HG03039 (cell line): ENCODE results near the gene LRRC9.
"Not testable (repeated sequence)": the region's sequence is repeated elsewhere in the genome, so short reads cannot be mapped to it uniquely, and the experiment has no call there.

Source experiments
- ATAC-seq: cut with Tn5 transposase; IDR thresholded peaks from one replicate; pipeline ENCODE4 v1.9.1; 2021; ENCODE audit warnings: mild to moderate bottlenecking, moderate library complexity; ENCODE audit not compliant: unreplicated experiment

Gene LRRC9

DNA sequence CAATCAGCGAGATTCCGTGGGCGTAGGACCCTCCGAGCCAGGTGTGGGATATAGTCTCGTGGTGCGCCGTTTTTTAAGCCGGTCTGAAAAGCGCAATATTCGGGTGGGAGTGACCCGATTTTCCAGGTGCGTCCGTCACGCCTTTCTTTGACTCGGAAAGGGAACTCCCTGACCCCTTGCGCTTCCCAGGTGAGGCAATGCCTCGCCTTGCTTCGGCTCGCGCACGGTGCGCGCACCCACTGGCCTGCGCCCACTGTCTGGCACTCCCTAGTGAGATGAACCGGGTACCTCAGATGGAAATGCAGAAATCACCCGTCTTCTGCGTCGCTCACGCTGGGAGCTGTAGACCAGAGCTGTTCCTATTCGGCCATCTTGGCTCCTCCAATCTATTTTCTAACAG is 32.2 kb downstream of the LRRC9 start:
- ATAC-seq: not testable (repeated sequence)

DNA sequence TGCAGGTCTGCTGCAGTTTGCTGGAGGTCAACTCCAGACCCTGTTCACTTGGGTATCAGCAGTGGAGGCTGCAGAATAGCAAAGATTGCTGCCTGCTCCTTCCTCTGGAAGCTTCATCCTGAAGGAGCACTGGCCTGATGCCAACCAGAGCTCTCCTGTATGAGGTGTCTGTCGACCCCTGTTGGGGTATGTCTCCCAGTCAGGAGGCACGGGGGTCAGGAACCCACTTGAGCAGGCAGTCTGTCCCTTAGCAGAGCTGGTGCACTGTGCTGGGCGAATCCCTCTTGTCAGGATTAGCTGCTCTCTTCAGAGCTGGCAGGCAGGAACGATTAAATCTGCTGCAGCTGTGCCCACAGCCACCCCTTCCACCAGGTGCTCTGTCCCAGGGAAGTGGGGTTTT is 37.9 kb downstream of the LRRC9 start:
- ATAC-seq: not testable (repeated sequence)

DNA sequence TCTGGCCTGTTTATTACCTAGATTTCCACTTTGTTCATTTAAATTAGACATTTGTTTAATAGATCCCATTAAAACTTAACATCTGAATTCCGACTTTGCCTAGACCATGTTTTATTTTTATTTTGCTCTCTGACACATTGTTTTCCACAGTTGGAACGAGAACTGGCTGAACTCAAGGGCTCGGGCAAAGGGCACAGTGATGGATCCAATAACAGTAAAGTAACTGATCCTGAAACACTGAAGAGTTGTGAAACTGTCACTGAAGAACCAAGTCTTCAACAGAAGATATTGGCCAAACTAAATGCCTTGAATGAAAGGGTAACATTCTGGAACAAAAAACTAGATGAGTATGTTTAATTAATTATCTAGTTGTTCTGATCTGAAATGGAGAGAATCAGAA is 39.7 kb downstream of the LRRC9 start:
- no peak for ATAC-seq

DNA sequence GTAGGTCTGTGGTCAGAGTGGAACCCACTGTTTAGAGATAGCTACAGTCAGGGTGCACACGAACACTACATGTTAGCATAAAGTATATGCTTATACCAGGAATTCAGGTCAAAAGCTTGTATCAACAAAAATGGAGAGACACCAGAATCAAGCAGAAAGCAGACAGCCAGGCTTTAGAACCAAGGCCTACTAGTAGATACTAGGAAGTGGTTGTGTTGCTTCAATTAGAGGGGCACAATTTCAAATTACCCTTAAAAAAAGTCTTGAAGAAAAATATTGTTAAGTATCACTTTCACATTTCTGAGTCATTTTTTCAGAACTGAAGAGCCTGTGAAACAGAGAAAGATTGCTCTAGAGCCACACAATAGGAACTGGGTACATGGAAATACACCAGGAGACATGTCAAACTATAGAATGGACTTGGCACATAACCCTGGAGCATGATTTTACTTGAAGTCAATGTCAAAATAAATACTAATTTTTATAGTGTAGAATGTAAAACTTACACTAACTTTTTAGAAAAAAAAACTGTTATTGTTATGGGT is 41.6 kb downstream of the LRRC9 start:
- peak; percentile 40 for ATAC-seq

DNA sequence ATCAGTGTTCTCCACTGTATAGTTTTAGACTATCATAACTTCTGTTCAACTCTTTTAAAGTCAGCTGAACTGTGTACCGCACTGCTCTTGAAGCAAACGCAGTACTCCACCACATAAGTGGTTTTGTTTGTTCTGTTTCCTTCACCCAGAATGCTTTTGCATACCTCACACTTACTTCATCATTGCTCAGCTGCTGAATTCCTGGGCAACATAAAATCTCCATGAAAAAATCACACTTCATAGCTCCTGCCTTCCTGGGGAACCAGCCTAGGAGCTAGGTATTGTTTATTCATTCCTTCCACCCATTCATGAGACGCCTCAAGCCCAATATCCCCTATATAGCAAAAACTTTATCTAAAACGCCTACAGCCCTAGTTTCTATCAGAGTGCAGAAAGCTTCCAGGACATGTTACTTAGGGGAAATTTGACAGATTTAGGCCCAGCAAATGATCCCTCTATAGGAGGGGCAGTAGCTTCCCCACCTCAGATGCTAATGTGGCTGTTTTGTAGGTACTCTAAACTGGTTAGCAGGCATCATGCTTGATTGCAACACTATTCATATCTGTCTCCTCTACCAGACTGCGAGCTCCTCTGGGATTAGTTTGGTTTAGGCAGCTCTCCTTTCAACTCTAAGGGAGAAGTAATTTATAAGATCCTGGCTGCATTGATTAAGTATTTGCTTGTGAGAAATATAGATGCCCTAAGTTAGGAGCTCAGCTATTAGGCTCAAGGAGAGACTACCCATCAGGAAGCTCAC is 44.5 kb downstream of the LRRC9 start:
- ATAC-seq: peak; percentile 17

DNA sequence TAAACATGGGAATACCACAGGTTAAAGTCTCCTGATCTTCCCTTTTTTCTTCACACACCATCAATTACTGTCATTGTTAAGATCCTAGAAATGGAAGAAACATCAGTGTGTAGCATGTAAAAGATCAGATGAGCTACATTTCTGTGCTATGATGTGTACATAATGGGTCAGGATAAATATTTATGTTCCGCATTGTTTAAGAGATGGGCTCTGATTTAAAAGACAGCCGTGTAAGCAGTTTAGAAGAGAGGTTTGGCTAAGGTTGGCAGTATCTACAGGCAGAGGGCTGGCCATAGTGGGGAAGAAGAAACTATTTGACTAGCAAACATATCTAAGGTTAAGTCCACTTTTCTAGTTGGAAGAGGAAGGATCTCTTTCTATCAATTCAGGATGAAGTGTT is 49.4 kb downstream of the LRRC9 start:
- no peak for ATAC-seq

DNA sequence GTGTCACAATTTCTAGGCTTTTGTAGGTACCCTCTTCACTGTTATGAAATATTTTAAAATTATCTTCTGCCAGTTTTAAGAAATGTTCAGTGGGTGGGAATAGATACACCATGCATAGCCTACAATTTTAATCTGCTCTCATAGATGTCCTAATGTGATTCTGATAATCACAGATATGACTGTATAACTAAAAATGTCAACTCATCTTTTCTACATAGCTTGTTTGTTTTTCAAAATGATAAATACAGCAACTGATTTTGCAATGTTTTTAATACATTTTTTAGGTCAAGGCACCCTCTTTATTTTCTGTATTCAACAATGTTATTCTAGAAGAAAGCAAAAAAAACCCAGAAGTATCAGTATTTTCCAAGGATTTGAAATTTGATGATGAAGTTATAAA is 61.6 kb downstream of the LRRC9 start:
- ATAC-seq: no peak

DNA sequence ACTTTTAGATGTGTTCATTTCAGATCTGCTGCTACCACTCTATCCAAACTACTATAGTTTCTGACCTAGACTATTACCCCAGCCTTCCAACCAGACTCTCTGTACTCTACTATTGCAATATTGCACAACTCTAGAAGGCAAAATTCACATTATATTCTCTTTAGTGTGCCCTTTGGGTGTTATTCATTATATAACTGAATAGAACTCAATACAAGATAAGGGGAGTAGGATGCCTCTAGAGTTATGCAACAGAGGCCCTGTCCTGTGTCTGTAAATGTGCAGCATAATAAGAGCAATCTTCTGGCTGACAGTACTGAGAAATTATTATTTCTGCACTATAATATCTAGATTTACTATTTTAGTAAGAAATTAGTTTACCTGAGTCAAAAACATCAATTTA is 63.1 kb downstream of the LRRC9 start:
- no peak for ATAC-seq

DNA sequence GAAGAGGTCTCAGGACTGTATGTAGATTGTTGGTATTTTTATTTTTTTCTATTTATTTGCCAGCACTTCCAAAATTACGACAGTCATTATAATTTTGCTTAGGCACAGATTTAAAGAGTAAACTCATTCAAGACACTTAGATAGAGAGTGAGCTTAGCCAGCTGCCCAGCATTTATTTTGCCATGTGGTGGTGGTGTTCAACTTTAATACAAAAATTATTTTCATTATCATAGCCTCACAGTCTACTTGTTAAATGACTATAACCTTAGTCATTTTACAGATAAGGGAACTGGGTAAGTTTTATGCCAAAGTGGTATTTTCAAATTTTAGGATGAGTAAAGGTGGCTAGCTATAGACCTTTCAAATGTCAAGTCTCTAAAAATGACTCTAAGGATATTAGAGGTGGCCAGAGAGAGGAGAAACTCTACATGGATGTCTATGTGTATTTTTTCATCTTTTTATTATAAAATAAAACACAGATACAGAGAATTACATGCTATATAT is 66.7 kb downstream of the LRRC9 start:
- ATAC-seq: no peak

DNA sequence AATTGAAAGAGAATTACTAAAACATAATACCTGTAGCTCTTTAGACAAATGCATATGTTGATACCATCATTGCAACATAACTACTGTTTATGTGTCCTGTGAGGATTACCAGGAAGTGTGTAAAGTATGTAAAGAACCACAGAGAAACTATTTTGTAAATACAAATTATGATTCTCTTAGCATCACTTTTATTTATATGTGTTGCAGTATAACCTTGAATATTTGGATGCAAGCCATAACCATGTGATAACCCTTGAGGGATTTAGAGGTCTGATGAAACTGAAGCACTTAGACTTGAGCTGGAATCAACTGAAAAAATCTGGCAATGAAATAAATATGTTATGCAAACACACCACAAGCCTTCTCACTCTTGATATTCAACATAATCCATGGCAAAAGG is 77.5 kb downstream of the LRRC9 start:
- no peak for ATAC-seq

DNA sequence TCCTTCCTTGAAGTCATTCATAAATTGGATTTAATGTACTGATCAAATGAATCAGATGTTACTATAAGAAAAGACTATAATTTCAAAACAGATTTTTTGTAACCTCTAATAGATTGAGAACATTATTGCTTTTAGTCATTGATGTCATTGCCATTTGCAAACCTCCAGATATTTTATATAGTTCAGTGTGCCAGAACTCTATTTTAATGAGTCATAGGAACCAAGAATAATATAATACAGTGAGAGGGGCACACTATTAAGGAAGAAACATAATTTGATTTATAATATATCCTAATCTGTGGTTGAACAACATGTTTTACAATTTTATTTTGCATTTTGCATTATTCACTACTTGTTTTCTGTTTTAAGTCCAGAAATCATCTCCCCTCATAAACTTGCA is 78.0 kb downstream of the LRRC9 start:
- no peak for ATAC-seq

DNA sequence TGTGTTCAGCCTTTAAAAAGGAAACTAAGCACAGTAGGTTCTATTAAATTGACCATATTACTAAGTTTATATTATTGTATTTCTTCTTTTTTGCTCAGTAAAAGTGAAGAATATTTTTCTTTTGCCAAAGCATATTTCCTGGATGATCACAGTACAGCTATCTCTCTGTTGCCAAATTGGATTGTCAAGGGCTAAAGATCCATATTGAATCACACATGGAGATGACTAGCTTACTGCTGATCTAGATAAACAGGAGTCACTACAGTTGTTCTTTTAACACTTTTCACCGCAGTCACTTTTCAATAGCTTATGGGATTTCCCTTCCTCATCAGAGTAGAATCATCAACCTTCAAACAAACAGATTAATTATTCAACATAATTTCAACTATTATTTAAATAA is 78.6 kb downstream of the LRRC9 start:
- no peak for ATAC-seq

DNA sequence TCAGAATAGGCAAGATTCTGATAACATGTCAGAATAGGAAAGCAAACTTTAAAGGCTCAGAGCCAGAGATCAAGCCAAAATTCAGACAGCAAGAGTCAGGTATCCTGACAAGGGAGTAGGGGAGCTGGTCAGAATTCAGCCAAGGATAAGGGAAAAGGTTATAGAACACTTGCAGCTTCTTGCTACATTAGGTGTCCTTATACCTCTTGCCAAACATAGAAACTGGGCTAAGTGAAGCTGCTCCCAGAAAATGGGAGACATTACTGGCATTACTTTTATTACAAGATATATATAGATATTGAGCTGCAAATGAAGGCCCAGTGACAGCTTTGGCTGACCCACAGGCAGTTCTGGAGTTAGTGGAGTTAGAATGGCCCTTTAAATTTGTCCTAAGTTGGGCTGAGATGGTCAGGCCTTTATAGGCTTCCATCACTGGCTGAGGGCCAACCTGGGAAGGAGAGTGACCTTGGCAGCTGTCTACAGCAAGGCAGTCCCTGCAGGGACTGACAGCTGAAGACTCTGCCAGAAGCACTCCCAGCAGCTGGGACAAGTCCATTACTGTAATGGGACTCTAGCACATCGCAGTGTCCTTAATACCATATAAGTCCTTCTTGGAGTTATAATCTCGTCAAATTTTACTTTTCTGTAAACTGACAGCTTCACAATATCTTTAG is 83.0 kb downstream of the LRRC9 start:
- no peak for ATAC-seq

DNA sequence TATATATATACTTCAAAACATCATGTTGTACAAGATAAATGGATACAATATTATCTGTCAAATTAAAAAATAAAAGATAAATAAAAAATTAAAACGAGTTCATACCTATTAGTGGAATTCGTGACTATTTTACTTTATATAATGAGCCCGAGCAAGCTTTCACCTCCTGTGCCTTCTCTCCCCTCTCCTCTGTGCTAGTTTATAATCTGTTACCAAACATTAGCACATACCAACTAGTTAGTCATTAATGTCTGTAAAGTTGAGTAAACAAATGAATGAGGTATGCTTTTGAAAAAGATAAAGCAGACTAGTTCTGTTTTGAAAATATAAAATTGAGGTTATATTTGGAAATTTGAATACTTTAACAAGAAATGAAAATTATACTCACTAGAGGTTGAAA is 84.0 kb downstream of the LRRC9 start:
- no peak for ATAC-seq

DNA sequence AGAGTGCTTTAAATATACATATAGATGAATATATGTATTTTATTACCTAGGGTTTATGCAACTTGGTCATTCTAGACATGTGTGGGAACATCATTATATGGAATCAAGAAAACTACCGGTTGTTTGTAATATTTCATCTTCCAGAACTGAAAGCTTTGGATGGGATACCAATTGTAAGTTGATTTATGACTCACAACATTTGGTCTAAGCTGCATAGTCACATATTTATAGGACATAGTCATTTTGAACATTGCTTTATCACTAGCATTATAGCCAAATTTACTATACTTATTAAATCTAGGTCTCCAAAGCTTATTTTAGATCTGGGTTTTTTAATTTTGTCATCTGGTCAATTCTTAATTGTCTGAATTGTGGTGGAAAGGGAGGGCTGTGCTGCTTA is 88.1 kb downstream of the LRRC9 start:
- ATAC-seq: no peak

DNA sequence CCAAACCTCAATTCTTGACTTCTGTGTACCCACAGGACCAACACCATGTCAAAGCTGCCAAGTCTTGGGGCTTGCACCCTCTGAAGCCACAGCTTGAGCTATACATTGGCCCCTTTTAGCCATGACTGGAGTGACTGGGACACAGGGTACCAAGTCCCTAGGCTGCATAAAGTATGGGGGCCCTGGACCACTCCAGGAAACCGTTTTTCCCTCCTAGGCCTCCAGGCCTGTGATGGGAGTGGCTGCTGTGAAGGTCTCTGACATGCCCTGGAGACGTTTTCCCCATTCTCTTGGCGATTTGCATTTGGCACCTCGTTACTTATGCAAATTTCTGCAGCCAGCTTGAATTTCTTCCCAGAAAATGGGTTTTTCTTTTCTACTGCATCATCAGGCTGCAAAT is 90.3 kb downstream of the LRRC9 start:
- ATAC-seq: not testable (repeated sequence)

DNA sequence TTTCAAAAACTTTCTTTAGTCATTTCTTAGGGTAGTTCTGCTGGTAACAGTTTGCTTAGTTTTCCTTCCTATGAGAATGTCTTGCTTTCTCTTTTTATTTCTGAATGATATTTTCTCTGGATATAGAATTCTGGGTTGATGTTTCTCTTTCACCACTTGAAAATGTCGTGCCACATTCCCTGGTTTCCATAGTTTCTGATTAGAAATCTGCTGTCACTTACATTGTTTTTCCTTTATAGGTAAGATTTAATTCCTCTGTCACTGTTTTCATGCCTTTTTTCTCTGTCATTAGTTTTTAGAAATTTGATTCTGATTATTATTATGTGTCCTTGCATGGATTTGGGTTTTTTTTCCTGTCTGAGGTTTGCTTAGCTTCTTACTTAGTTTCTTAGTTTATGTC is 94.5 kb downstream of the LRRC9 start:
- ATAC-seq: no peak

DNA sequence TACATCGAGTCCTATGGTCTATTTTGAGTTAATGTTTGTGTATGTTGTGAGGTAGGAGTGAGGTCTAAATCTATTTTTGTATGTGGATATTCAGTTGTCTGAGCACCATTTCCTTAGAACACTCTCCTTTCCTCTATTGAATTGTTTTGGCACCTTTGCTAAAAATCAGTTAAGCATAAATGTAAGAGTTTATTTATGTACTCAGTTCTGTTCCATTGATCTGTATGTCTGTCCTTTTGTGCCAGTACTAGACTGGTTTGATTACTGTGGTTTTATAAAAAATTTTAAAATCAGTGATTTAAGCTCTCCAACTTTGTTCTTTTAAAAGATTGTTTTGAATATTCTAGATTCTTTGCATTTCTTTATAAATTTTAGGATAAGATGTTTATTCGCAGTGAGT is 101.7 kb downstream of the LRRC9 start:
- no peak for ATAC-seq

DNA sequence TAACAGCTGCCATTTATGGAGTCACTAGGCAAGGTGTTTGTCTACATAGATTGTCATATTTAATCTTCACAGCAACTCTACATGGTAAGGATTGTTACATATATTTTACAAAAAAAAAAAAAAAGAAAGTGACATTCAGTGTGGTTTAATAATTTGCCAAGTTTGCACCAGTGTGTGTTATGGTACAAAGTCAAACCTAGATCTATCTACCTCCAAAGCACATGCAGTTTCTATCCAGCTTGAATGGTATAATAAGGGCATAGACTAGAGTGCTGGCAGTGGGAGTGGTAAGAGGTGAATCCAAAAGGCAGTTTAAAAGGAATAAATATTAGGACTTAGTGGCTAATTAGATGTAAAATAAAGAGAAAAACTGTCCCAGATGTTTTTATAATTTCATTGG is 105.6 kb downstream of the LRRC9 start:
- ATAC-seq: no peak

DNA sequence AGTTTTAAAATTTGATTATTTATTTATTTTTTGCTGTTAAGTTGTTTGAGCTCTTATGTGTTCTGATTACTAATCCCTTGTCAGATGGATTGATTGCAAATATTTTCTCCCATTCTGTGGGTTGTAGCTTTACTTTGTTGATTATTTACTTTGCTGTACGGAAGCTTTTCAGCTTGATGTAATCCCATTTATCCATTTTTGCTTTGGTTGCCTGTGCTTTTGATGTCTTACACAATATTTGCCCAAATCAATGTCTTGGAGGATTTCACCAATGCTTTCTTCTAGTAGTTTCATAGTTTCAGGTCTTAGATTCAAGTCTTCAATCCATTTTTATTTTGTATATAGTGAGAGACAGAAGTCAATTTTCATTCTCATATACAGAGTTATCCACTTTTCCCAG is 115.2 kb downstream of the LRRC9 start:
- no peak for ATAC-seq

DNA sequence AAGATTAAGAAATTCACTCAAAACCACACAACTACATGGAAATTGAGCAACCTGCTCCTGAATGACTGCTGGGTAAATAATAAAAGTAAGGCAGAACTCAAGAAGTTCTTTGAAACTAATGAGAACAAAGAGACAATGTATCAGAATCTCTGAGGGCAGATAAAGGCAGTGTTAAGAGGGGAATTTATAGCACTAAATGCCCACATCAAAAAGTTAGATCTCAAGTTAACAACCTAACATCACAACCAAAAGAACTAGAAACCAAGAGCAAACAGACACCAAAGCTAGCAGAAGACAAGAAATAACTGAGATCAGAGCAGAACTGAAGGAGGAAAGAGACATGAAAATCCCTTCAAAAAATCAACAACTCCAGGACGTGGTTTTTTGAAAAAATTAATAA is 128.0 kb downstream of the LRRC9 start:
- not testable (repeated sequence) for ATAC-seq

DNA sequence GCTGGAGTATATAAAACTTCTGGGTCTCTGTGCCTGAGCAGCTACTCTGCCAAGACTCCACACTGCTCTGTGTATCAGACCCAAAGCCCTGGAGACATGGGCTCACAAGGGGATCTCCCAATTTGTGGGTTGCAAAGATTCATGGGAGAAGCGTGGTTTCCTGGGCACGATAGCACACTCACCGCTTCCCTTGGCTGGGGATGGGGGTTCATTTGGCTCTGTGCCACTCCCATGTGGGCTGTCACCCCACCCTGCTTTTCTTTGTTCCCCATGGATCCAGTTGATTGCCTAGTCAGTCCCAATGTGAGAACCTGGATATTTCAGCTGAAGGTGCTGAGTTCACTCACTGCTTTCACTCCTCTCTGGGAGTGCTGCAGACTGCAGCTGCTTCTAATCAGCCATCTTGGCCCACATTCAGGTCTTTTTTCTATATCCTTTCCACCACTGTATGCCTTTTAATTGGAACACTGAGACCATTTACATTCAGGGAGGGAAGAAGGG is 131.8 kb downstream of the LRRC9 start:
- no peak for ATAC-seq
